Measurements from ENCODE around the gene CALML4. TPM values are rescaled to one million over a fixed set of nuclear protein-coding genes. Genes with fewer than 3 reads are reported as not detected.
"Not testable (repeated sequence)": the region's sequence is repeated elsewhere in the genome, so short reads cannot be mapped to it uniquely, and the experiment has no call there.

The CALML4 gene
- total RNA-seq, 2 donors from 2014 or later = 4.5 to 18.8 TPM

GRCh38 chr15:68224108-68224507, 19.0 kb upstream of the CALML4 start:
- no peak for DNase-seq (ENCODE audit: low spot score)
- H3K36me3 ChIP-seq = no peaks in the 10 kb centered on the region
- no peaks in the 10 kb centered on the region for H3K27me3 ChIP-seq (replicated peaks; ENCODE audit: insufficient read depth)
- 62% methylated on average over 3 of the region's 3 CpGs for WGBS
- TF ChIP-seq POLR2A (IDR thresholded peaks at IDR 0.05) = no peak
- TF ChIP-seq POLR2AphosphoS5 (IDR thresholded peaks at IDR 0.05) = no peak
- no peak for TF ChIP-seq CTCF (IDR thresholded peaks at IDR 0.05)
- H3K27ac ChIP-seq = no peak overlapping the region
- intact Hi-C loops (cut with DNase I) = no loop called here
- no peaks in the 10 kb centered on the region for H3K9me3 ChIP-seq
- H3K4me3 ChIP-seq = no peak overlapping the region
- no peaks in the 10 kb centered on the region for H3K4me1 ChIP-seq (replicated peaks)

- WGBS = 96% methylated on average over 6 of the region's 6 CpGs
- TF ChIP-seq CTCF (IDR thresholded peaks at IDR 0.05) (no peak), POLR2AphosphoS5 (IDR thresholded peaks at IDR 0.05) (no peak), POLR2A (IDR thresholded peaks at IDR 0.05) (no peak)
- Histone ChIP-seq H3K27ac (no peak overlapping the region), H3K4me1 (replicated peaks) (no peaks in the 10 kb centered on the region), H3K36me3 (no peaks in the 10 kb centered on the region), H3K9me3 (no peaks in the 10 kb centered on the region), H3K27me3 (replicated peaks; ENCODE audit: insufficient read depth) (no peaks in the 10 kb centered on the region), H3K4me3 (no peak overlapping the region)
- no peak for DNase-seq (ENCODE audit: low spot score)
- intact Hi-C loops (cut with DNase I) = no loop called here
Measured at GRCh38 chr15:68223171-68223570, 18.0 kb upstream of the CALML4 start.

- H3K27me3 ChIP-seq (replicated peaks; ENCODE audit: insufficient read depth); H3K4me3 ChIP-seq; H3K27ac ChIP-seq; H3K9me3 ChIP-seq; intact Hi-C loops (cut with DNase I); H3K4me1 ChIP-seq (replicated peaks); H3K36me3 ChIP-seq; DNase-seq (ENCODE audit: low spot score): not testable (repeated sequence)
- WGBS = 93% methylated on average over 18 of the region's 18 CpGs
Measured at GRCh38 chr15:68222432-68222743, 17.3 kb upstream of the CALML4 start.

- H3K9me3 ChIP-seq; H3K4me1 ChIP-seq (replicated peaks); H3K36me3 ChIP-seq; H3K4me3 ChIP-seq; intact Hi-C loops (cut with DNase I); H3K27me3 ChIP-seq (replicated peaks; ENCODE audit: insufficient read depth); H3K27ac ChIP-seq; DNase-seq (ENCODE audit: low spot score): not testable (repeated sequence)
- 84% methylated on average over 48 of the region's 55 CpGs for WGBS
Measured at GRCh38 chr15:68221530-68222431, 16.6 kb upstream of the CALML4 start.

GRCh38 chr15:68220967-68221366, 15.8 kb upstream of the CALML4 start:
- TF ChIP-seq POLR2AphosphoS5 (IDR thresholded peaks at IDR 0.05) (no peak), CTCF (IDR thresholded peaks at IDR 0.05) (no peak), POLR2A (IDR thresholded peaks at IDR 0.05) (no peak)
- no peak for DNase-seq (ENCODE audit: low spot score)

GRCh38 chr15:68220489-68220888, 15.4 kb upstream of the CALML4 start:
- Histone ChIP-seq H3K4me1 (replicated peaks) (no peaks in the 10 kb centered on the region), H3K27ac (no peak overlapping the region), H3K4me3 (no peak overlapping the region), H3K9me3 (no peaks in the 10 kb centered on the region), H3K36me3 (no peaks in the 10 kb centered on the region), H3K27me3 (replicated peaks; ENCODE audit: insufficient read depth) (no peaks in the 10 kb centered on the region)
- intact Hi-C loops (cut with DNase I) = no loop called here
- TF ChIP-seq POLR2AphosphoS5 (IDR thresholded peaks at IDR 0.05) (no peak), CTCF (IDR thresholded peaks at IDR 0.05) (no peak), POLR2A (IDR thresholded peaks at IDR 0.05) (no peak)
- no peak for DNase-seq (ENCODE audit: low spot score)
- 95% methylated on average over 2 of the region's 2 CpGs for whole genome bisulfite sequencing

More at GRCh38 chr15:68220967-68221366, 15.8 kb upstream of the CALML4 start:
- Histone ChIP-seq H3K27ac (no peak overlapping the region), H3K4me3 (no peak overlapping the region), H3K36me3 (no peaks in the 10 kb centered on the region), H3K9me3 (no peaks in the 10 kb centered on the region), H3K4me1 (replicated peaks) (no peaks in the 10 kb centered on the region), H3K27me3 (replicated peaks; ENCODE audit: insufficient read depth) (no peaks in the 10 kb centered on the region)
- intact Hi-C loops (cut with DNase I) = no loop called here
- WGBS = 91% methylated on average over 6 of the region's 6 CpGs

All from prostate gland (tissue), 2 donors.